HG03175 (cell line): ENCODE measurements around the gene TUBB1.
"Not testable (repeated sequence)": the region's sequence is repeated elsewhere in the genome, so short reads cannot be mapped to it uniquely, and the experiment has no call there.

ENCODE experiments used
- ATAC-seq: cut with Tn5 transposase; IDR thresholded peaks from one replicate; pipeline ENCODE4 v1.9.1; 2021; ENCODE audit warnings: mild to moderate bottlenecking, moderate library complexity; ENCODE audit not compliant: unreplicated experiment

Gene TUBB1

GRCh38 chr20:59005523-59006166 is 13.6 kb upstream of the TUBB1 start:
- ATAC-seq: no peak

- no peak for ATAC-seq
These were observed 12.9 kb upstream of the TUBB1 start for GRCh38 chr20:59006167-59006863.

- no peak for ATAC-seq
These were observed 12.2 kb upstream of the TUBB1 start, which contains the start of gene CTSZ for GRCh38 chr20:59006864-59007664. CTSZ (minus strand) TSS chr20:59007254; CDS start chr20:59007128, 126 bp downstream.

GRCh38 chr20:59007665-59008511 is 11.3 kb upstream of the TUBB1 start:
- ATAC-seq: peak; percentile 36

GRCh38 chr20:59008715-59009336 is 10.4 kb upstream of the TUBB1 start:
- ATAC-seq: no peak

- no peak for ATAC-seq
These were observed 8.8 kb upstream of the TUBB1 start for GRCh38 chr20:59010321-59010994.

GRCh38 chr20:59010995-59011873 is 8.0 kb upstream of the TUBB1 start:
- ATAC-seq: no peak

- not testable (repeated sequence) for ATAC-seq
These were observed 7.4 kb upstream of the TUBB1 start for GRCh38 chr20:59011874-59012157.

GRCh38 chr20:59013031-59013951 is 5.9 kb upstream of the TUBB1 start:
- ATAC-seq: no peak

- ATAC-seq: no peak
These were observed 5.1 kb upstream of the TUBB1 start for GRCh38 chr20:59013959-59014608.

- no peak for ATAC-seq
These were observed 4.4 kb upstream of the TUBB1 start for GRCh38 chr20:59014680-59015389.

- ATAC-seq: no peak
These were observed 3.8 kb upstream of the TUBB1 start for GRCh38 chr20:59015411-59015810.

- ATAC-seq: no peak
These were observed 3.2 kb upstream of the TUBB1 start for GRCh38 chr20:59015812-59016711.

- ATAC-seq: no peak
These were observed 2.3 kb upstream of the TUBB1 start for GRCh38 chr20:59016795-59017492.
